Osteoblast (primary cell): ENCODE data around the gene AKR7A2. TPM values are rescaled to one million over a fixed set of nuclear protein-coding genes. Genes with fewer than 3 reads are reported as not detected.
A peak's percentile ranks its signal among the peaks of the same experiment; 100 is the strongest.
"Not testable (repeated sequence)": the region's sequence is repeated elsewhere in the genome, so short reads cannot be mapped to it uniquely, and the experiment has no call there.

Source experiments
- DNase-seq: peaks from one replicate; pipeline ENCODE4 v3.0.0; 2011; ENCODE audit warnings: low spot score, mixed read lengths; ENCODE audit not compliant: insufficient read length; ENCODE audit errors: missing footprints
- H2AFZ ChIP-seq: 2 replicates; pipeline ENCODE4 v1.6.0; 2011; ENCODE audit warnings: mild to moderate bottlenecking, low read length
- H3K27ac ChIP-seq: 2 replicates; pipeline ENCODE4 v1.5.1; 2011; ENCODE audit warnings: mild to moderate bottlenecking, low read depth, low read length, moderate library complexity
- H3K27me3 ChIP-seq: 2 replicates; pipeline ENCODE4 v1.6.0; 2012; ENCODE audit warnings: mild to moderate bottlenecking, control low read depth, inconsistent platforms, low read length, moderate library complexity; ENCODE audit not compliant: insufficient read depth
- H3K36me3 ChIP-seq: 2 replicates; pipeline ENCODE4 v1.5.1; 2011; ENCODE audit warnings: mild to moderate bottlenecking, low read length, control low read depth, moderate library complexity; ENCODE audit not compliant: insufficient read depth
- H3K4me1 ChIP-seq: 2 replicates; pipeline ENCODE4 v1.5.1; 2011; ENCODE audit warnings: mild to moderate bottlenecking, low read length, control low read depth, moderate library complexity; ENCODE audit not compliant: insufficient read depth
- H3K4me2 ChIP-seq: 2 replicates; pipeline ENCODE4 v1.6.0; 2011; ENCODE audit warnings: mild to moderate bottlenecking, low read length; ENCODE audit not compliant: insufficient read depth
- H3K4me3 ChIP-seq: fragments of 200-600 bp; sonication (generic); 3 replicates; pipeline ENCODE4 v1.5.1; 2012; ENCODE audit warnings: mild to moderate bottlenecking, low read length, inconsistent platforms; ENCODE audit not compliant: insufficient read depth
- H3K79me2 ChIP-seq: 2 replicates; pipeline ENCODE4 v1.6.0; 2012; ENCODE audit warnings: mild to moderate bottlenecking, low read length, control low read depth, inconsistent platforms; ENCODE audit not compliant: insufficient read depth
- H3K9me3 ChIP-seq: 2 replicates; pipeline ENCODE4 v1.5.1; 2011; ENCODE audit warnings: low read depth, low read length, control low read depth
- H4K20me1 ChIP-seq: 2 replicates; pipeline ENCODE4 v1.6.0; 2012; ENCODE audit warnings: mild to moderate bottlenecking, low read length, control low read depth; ENCODE audit not compliant: insufficient read depth
- total RNA-seq: library from RNA; depleted of rRNA; stranded (reverse); fragments of >200 nt; gene quantifications from 2 replicates; pipeline ENCODE4 v1.2.3, GENCODE V29; 2012
- TF ChIP-seq, protein P1 (sequence below): IDR thresholded peaks from 2 replicates; pipeline ENCODE4 v1.5.1; 2011; ENCODE audit warnings: mild to moderate bottlenecking, low read depth, low read length, moderate library complexity; ENCODE audit errors: extremely low read depth

AKR7A2 gene
- total RNA-seq, 1 donor: 66.2 TPM

DNA sequence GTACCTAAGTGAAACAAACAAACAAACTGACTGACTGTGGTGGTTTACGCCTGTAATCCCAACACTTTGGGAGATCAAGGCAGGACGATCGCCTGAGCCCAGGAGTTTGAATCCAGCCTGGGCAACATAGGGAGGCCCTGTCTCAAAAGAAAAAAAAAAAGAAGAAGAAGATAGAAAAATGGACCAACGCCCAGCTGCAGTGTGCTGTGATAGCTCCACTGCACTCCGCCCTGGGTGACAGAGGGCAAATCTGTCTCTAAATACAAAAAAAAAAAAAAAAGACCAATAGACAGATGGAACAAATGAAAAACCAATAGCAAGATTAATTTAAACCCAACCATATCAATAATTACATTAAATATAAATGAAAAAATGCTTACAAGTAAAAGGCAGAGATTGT lies 37.3 kb downstream of the AKR7A2 start:
- no peak overlapping the region for H3K4me3 ChIP-seq
- no peak overlapping the region for H2AFZ ChIP-seq
- no peaks in the 10 kb centered on the region for H3K9me3 ChIP-seq
- H3K4me1 ChIP-seq: no peaks in the 10 kb centered on the region
- no peak overlapping the region for H3K4me2 ChIP-seq
- H3K27me3 ChIP-seq: no peaks in the 10 kb centered on the region
- TF ChIP-seq, protein P1, sequence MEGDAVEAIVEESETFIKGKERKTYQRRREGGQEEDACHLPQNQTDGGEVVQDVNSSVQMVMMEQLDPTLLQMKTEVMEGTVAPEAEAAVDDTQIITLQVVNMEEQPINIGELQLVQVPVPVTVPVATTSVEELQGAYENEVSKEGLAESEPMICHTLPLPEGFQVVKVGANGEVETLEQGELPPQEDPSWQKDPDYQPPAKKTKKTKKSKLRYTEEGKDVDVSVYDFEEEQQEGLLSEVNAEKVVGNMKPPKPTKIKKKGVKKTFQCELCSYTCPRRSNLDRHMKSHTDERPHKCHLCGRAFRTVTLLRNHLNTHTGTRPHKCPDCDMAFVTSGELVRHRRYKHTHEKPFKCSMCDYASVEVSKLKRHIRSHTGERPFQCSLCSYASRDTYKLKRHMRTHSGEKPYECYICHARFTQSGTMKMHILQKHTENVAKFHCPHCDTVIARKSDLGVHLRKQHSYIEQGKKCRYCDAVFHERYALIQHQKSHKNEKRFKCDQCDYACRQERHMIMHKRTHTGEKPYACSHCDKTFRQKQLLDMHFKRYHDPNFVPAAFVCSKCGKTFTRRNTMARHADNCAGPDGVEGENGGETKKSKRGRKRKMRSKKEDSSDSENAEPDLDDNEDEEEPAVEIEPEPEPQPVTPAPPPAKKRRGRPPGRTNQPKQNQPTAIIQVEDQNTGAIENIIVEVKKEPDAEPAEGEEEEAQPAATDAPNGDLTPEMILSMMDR: no peak
- no peaks in the 10 kb centered on the region for H3K36me3 ChIP-seq
- no peaks in the 10 kb centered on the region for H3K79me2 ChIP-seq
- no peak overlapping the region for H3K27ac ChIP-seq
- no peaks in the 10 kb centered on the region for H4K20me1 ChIP-seq
- DNase-seq: no peak

DNA sequence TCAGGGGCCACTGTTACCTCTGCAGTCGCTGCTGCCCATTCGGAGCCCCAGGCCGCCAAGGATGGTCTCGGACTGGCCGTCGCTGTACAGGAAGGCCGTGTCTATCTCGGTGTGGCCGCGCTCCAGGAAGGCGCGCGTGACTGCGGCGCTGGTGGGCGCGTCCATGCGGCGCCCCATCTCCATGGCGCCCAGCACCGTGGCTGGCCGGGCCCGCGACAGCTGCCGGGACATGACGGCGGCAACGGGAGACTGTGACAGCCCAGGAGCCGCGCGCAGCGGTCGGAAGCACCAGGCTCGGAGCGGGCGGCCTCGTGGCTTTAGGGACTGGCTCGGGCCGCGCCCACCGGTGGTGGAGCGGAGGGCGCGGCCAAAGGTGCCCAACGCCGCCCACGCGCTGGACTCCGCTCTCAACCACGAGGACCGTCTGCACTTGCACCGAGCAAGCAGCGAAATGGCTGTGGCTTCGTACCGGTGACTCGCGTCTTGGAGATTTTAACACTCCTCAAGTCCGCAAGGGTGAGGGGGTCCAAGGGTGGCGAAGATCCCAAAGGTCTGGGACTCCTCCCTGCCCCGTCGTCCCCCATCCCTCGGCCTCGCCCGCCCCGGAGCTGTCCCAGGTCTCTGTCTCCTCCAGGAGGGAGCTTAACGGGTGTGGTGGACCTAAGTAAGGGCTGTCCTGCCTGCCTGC lies 38.0 kb downstream of the AKR7A2 start:
- DNase-seq: peak; percentile 77
- not testable (repeated sequence) for H3K27me3 ChIP-seq, H3K79me2 ChIP-seq, H3K27ac ChIP-seq, H4K20me1 ChIP-seq, H3K9me3 ChIP-seq, H2AFZ ChIP-seq, H3K36me3 ChIP-seq, H3K4me1 ChIP-seq
- H3K4me2 ChIP-seq: peak overlapping the region; percentile 28
- peak overlapping the region; percentile 28 for H3K4me3 ChIP-seq

DNA sequence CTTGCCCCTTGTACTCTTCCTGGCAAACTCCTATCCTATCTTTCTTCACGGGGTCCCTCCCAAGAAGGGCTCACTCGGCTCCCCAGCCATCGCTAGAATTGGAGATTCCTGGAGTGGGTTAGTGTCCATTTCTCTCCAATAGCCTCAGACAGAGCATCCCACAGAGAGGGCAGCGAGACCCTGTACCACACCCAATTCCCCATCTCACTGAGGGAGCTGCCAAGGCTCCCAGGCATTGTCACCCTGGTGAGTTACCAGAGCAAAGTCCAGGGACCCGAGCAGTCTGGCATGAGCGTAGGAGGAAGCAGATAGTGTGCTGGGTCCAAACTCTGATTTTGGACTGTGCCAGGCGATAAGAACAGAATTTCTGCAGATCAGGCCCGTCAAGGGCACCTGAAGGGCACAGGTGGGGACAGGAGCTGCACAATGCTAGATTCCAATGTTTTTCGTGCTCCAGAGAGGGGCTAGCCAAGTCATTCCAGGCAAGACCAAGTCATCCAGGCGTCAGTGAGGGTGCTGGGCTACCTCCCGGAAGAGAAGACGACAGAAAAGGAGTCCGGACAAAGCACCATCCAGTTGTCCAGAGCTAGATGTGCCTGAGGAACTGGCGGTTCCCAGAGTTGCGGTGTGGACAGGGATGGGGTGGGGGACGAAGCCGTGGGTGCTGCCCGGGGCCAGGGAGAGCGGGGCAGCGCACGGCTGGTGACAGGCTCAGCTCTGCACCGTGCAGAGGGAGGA lies 38.7 kb downstream of the AKR7A2 start:
- DNase-seq: peak; percentile 61
- H3K27me3 ChIP-seq: no peaks in the 10 kb centered on the region

DNA sequence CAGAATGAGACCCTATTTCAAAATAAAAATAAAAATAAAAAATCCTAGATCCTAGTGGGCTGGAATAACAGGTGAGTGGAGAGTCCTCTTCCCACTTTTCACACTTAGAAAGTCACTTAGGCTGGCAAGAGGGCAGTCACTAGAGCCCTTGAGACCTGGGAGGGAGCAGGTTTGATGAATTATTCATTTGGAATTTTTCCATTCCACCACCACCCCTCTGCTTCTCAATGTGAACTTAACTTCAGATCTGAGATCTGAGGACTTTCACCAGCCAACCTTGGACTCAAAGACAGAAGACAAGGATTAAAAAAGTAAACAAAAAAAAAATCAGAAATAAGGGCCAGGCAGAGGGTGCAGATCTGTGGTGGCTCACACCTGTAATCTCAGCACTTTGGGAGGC lies 39.9 kb downstream of the AKR7A2 start:
- Histone ChIP-seq H3K27ac (no peak overlapping the region), H2AFZ (no peak overlapping the region), H3K27me3 (no peaks in the 10 kb centered on the region), H3K4me2 (no peak overlapping the region), H3K79me2 (no peaks in the 10 kb centered on the region), H3K36me3 (no peaks in the 10 kb centered on the region), H3K9me3 (no peaks in the 10 kb centered on the region), H4K20me1 (no peaks in the 10 kb centered on the region), H3K4me3 (no peak overlapping the region), H3K4me1 (no peaks in the 10 kb centered on the region)
- DNase-seq: peak; percentile 52
- TF ChIP-seq, protein P1: no peak

More for the DNA sequence above, 38.7 kb downstream of the AKR7A2 start:
- Histone ChIP-seq H3K79me2 (no peaks in the 10 kb centered on the region), H2AFZ (no peak overlapping the region), H3K4me1 (no peaks in the 10 kb centered on the region), H3K9me3 (no peaks in the 10 kb centered on the region), H3K4me3 (no peak overlapping the region), H3K27ac (no peak overlapping the region), H3K36me3 (no peaks in the 10 kb centered on the region), H3K4me2 (no peak overlapping the region), H4K20me1 (no peaks in the 10 kb centered on the region)
- TF ChIP-seq, protein P1: no peak

DNA sequence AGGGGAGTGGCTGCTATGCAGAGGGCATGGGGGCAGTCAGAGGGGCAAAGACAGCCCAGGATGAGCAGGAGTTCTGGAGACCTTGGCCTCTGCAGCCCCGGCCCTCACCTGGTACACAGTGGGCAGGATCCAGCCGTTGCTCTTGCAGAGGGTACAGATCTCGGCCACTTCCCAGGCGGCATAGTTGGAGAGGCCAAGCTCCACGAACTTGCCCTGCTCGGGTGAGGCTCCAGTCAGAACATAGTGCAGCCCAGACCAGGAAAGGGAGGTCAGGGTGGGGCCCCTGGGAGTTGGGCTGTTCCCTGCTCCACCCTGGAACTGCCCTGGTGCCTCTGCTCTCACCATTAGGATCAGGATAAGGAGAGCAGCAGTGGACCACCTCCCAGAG lies 41.6 kb downstream of the AKR7A2 start:
- not testable (repeated sequence) for H3K4me1 ChIP-seq, H2AFZ ChIP-seq, H3K36me3 ChIP-seq, H3K27ac ChIP-seq, H3K79me2 ChIP-seq, H3K9me3 ChIP-seq, H3K27me3 ChIP-seq, H4K20me1 ChIP-seq, DNase-seq, H3K4me3 ChIP-seq, H3K4me2 ChIP-seq

DNA sequence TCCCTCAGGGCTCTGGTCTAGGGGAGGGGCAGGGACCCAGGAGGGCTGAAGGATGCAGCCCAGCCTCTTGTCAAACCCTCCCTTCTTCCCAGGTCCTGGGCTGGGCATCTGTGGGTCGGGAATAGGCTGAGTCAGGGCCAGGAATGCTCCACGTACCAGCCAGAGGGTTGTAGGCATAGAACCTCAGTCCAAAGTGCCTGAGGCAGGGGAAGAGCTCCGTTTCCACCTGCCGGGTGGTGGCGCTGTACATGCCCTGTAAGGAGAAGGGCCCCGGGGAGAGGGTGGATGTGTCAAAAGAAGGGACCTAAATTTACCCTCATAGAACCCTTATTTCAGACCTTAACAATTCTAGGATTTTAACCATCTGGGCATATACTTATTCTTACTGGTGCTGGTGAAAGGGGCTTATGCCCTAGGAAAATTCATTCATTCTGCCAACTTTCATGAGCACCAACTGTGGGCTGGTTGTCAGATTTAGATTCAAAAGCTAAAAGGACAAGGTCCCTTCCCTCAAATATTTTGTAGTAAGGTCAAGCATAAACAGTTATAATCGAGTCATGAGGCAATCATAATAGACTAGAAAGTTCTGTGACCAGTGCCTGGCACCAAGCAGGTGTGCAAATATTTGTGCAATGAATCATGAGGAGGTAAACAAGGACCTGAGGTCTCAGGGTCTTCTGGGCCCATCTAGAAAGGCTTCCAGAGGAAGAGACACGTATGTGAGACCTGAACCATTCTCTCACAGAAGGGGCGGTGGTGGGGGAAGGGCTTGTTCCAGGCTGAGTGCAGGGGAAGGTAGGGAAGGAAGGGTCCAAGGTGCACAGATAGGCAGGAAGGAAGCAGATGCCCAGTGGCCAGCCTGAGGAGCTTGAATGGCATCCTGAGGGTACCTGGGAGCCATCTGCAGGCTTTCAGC lies 42.3 kb downstream of the AKR7A2 start:
- not testable (repeated sequence) for H3K79me2 ChIP-seq, H2AFZ ChIP-seq, H3K27ac ChIP-seq, H3K4me3 ChIP-seq, H3K9me3 ChIP-seq, H4K20me1 ChIP-seq, H3K4me2 ChIP-seq, H3K4me1 ChIP-seq, H3K27me3 ChIP-seq, H3K36me3 ChIP-seq
- peak; percentile 49 for DNase-seq
